Esophagus muscularis mucosa (tissue), 4 donors: ENCODE data around the gene LRRC7. TPM values are rescaled to one million over a fixed set of nuclear protein-coding genes. Genes with fewer than 3 reads are reported as not detected.
"Not testable (repeated sequence)": the region's sequence is repeated elsewhere in the genome, so short reads cannot be mapped to it uniquely, and the experiment has no call there.

Experiments
- DNase-seq: peaks from one replicate; pipeline ENCODE4 v3.0.0-alpha.2; 2017; ENCODE audit errors: extremely low spot score
- H3K27ac ChIP-seq, 4 donors: fragments of 200-600 bp; sonication (generic); replicated peaks in 1 of 4; 1 replicate in 3 of 4; 2 replicates in 1 of 4; pipeline ENCODE4 v1.5.1; 2016 to 2019; ENCODE audit warnings: mild to moderate bottlenecking in 1 of 4
- H3K27me3 ChIP-seq, 4 donors: fragments of 200-600 bp; sonication (generic); one replicate each; pipeline versions ENCODE4 v1.5.1 to v1.6.0; 2016 to 2019
- H3K36me3 ChIP-seq, 4 donors: fragments of 200-600 bp; sonication (generic); one replicate each; pipeline ENCODE4 v1.5.1; 2016 to 2019
- H3K4me1 ChIP-seq, 4 donors: fragments of 200-600 bp; sonication (generic); one replicate each; pipeline ENCODE4 v1.5.1; 2016 to 2019
- H3K4me3 ChIP-seq, 4 donors: fragments of 200-600 bp; sonication (generic); 1 replicate in 2 of 4; 2 replicates in 2 of 4; pipeline ENCODE4 v1.5.1; 2016 to 2019; ENCODE audit warnings: mild to moderate bottlenecking in 4 of 4, moderate library complexity in 1 of 4
- H3K9me3 ChIP-seq, 4 donors: fragments of 200-600 bp; sonication (generic); 1 replicate in 3 of 4; 2 replicates in 1 of 4; pipeline ENCODE4 v1.5.1; 2016 to 2019
- EP300 ChIP-seq: sonication (generic); formaldehyde crosslinking; IDR thresholded peaks from one replicate; pipeline ENCODE4 v1.6.1; 2017; ENCODE audit warnings: antibody characterized with exemption
- POLR2A ChIP-seq: fragments of 450-650 bp; IDR thresholded peaks from one replicate; pipeline ENCODE4 v1.6.1; 2017; ENCODE audit warnings: antibody characterized with exemption, moderate library complexity, mild to moderate bottlenecking, low read depth
- POLR2AphosphoS5 ChIP-seq, 2 donors: sonication (generic); formaldehyde crosslinking; IDR thresholded peaks; one replicate each; pipeline ENCODE4 v1.6.1; 2017; ENCODE audit warnings: antibody characterized with exemption in 2 of 2
- WGBS: methylation state at CpG from one replicate; pipeline ENCODE4 v1.1.5; 2018; 5-methylcytosine and 5-hydroxymethylcytosine counted together
- intact Hi-C: fragments of 100-400 bp; cut with DNase I; formaldehyde crosslinking; loops from one replicate; pipeline ENCODE4 v1.15.1; 2023
- total RNA-seq, 4 donors: library from RNA; depleted of rRNA; stranded (reverse); fragments of >200 nt; gene quantifications; one replicate each; pipeline versions ENCODE4 v1.1.0 to v1.2.1, GENCODE V29; 2016
- TF ChIP-seq, protein P1 (sequence below), 3 experiments: fragments of 200-600 bp in 2 of 3; fragments of 450-650 bp in 1 of 3; sonication (generic) in 2 of 3; IDR thresholded peaks; one replicate each; pipeline ENCODE4 v1.5.1; 2017 to 2019; ENCODE audit warnings: antibody characterized with exemption in 3 of 3, mild to moderate bottlenecking in 2 of 3, moderate library complexity in 1 of 3

Gene LRRC7
- total RNA-seq, 4 donors from 2014 or later, result 0.26 to 2.5 (median 0.42) TPM

DNA sequence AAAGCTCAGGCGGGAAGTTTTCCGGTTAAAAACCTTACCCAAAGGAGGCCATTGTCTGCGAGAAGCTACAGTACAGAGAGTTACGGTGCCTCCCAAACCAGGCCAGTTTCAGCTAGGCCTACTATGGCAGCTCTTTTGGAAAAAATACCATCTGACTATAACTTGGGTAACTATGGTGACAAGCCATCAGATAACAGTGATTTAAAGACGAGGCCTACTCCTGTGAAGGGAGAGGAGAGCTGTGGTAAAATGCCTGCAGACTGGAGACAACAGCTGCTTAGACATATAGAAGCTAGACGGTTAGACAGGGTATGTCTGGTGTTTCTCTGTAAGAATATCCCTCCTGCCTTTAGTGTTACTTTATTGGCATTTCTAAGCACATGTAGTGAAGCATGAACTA is 471.8 kb downstream of the LRRC7 start:
- TF ChIP-seq POLR2AphosphoS5 (IDR thresholded peaks at IDR 0.05), result no peak
- TF ChIP-seq, protein P1, sequence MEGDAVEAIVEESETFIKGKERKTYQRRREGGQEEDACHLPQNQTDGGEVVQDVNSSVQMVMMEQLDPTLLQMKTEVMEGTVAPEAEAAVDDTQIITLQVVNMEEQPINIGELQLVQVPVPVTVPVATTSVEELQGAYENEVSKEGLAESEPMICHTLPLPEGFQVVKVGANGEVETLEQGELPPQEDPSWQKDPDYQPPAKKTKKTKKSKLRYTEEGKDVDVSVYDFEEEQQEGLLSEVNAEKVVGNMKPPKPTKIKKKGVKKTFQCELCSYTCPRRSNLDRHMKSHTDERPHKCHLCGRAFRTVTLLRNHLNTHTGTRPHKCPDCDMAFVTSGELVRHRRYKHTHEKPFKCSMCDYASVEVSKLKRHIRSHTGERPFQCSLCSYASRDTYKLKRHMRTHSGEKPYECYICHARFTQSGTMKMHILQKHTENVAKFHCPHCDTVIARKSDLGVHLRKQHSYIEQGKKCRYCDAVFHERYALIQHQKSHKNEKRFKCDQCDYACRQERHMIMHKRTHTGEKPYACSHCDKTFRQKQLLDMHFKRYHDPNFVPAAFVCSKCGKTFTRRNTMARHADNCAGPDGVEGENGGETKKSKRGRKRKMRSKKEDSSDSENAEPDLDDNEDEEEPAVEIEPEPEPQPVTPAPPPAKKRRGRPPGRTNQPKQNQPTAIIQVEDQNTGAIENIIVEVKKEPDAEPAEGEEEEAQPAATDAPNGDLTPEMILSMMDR (IDR thresholded peaks at IDR 0.05), result no peak
- TF ChIP-seq EP300, result no peak
- TF ChIP-seq POLR2A, result no peak

DNA sequence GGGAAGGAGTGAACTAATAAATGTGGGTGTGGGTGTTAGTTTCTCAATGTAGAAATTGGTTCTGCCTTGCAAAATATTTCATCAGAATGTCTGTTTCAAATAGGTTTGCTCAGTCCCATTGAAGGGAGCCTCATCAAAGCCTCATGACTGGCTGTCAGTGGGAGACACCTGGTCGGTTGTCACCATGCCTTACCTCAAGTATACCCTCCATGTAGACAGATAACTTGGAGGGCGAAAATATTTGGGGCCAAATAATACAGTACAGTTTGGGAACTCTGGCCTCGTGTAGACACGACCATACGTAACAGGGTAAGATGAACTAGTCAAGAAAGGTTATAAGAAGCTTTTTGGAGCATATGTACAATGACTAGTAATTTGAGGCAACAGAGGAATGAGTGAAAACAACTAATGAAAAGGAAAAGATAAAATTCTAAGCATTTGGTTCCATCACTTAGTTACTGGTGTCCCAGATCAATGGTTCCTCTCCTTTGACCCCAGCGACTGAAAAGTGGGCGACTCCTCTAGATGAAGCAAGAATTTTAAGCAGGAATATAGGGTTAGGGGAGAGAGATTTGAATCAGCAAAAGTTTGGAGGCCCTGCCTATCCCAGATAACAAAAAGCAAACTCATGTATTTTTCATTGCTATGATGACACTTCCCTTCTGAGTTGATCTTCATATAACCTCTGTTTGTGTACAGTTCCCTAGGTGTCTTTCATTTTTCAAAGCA is 473.8 kb downstream of the LRRC7 start:
- intact Hi-C loops, result no loop called here
- 93% methylated on average over 7 of the region's 7 CpGs for WGBS
- no peak for TF ChIP-seq EP300
- TF ChIP-seq POLR2A, result no peak
- Histone ChIP-seq H3K4me1 (peaks cover 9 to 17% (median 10%) of the 10 kb centered on the region in 4 donors), H3K27ac (no peak overlapping the region), H3K36me3 (no peaks in the 10 kb centered on the region), H3K27me3 (no peaks in the 10 kb centered on the region), H3K4me3 (no peak overlapping the region), H3K9me3 (no peaks in the 10 kb centered on the region)
- DNase-seq, result no peak

More for the DNA sequence above, 471.8 kb downstream of the LRRC7 start:
- Histone ChIP-seq H3K27ac (no peak overlapping the region), H3K9me3 (no peaks in the 10 kb centered on the region), H3K27me3 (no peaks in the 10 kb centered on the region), H3K4me3 (no peak overlapping the region), H3K36me3 (no peaks in the 10 kb centered on the region), H3K4me1 (peaks cover 2 to 13% (median 10%) of the 10 kb centered on the region in 4 donors)
- 94% methylated on average over 6 of the region's 6 CpGs for WGBS
- intact Hi-C loops, result no loop called here
- DNase-seq, result no peak

DNA sequence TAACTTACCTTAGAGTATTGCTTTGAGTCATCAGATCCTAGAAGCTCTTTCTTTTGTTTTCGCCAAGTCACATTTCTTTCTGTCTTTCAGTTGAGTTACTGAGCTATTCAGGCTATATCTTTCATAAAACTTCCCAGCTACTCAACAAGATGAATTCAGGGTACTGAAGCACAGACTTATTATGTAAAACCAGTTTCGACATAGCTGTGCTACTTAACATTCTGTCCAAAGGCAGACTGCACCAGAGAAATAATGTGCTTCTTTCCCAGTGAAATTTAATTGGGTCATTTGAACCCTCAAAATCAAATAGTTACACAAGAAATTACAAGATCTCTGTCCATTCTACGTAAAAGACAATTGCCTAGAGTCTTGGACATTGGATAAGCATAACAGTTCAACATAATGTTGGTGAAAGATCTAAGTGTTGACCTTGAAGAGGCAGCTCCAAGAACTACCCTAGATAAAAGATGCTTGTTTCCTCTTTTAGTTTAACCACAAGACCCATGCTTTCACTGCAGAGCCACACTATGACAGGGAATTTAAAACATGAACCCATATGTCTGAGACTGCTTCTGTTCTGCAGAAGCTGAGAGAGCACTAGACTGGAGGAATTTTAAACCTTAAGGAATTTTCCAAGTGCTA is 474.5 kb downstream of the LRRC7 start:
- DNase-seq, result no peak
- H3K9me3 ChIP-seq, result no peaks in the 10 kb centered on the region
- H3K4me1 ChIP-seq, result peaks cover 9 to 17% (median 10%) of the 10 kb centered on the region in 4 donors
- intact Hi-C loops, result no loop called here
- no peak overlapping the region for H3K27ac ChIP-seq
- H3K4me3 ChIP-seq, result no peak overlapping the region
- TF ChIP-seq, protein P1 (IDR thresholded peaks at IDR 0.05), result no peak
- no peak for TF ChIP-seq POLR2AphosphoS5 (IDR thresholded peaks at IDR 0.05)
- no peak for TF ChIP-seq POLR2A
- TF ChIP-seq EP300, result no peak
- no peaks in the 10 kb centered on the region for H3K36me3 ChIP-seq
- H3K27me3 ChIP-seq, result no peaks in the 10 kb centered on the region
- WGBS, result 82% methylated on average over 3 of the region's 3 CpGs

DNA sequence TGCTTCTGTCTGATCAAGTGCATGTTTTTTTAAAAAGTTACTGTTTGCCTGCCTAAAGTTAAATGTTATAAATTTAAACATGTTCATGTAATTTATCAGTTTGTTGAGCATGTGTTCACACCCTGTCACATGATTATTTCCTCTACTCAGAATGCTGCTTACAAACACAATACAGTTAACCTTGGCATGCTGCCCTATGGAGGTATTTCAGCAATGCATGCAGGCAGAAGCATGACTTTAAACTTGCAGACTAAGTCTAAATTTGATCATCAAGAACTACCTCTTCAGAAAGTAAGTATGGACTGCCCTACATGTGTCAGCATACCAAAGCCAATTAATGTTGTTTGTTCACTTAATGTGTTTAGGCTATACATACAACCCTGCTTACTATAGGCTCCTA is 476.1 kb downstream of the LRRC7 start:
- Histone ChIP-seq H3K36me3 (no peaks in the 10 kb centered on the region), H3K9me3 (no peaks in the 10 kb centered on the region), H3K27me3 (no peaks in the 10 kb centered on the region), H3K4me3 (no peak overlapping the region), H3K4me1 (peaks cover 9 to 17% (median 10%) of the 10 kb centered on the region in 4 donors), H3K27ac (no peak overlapping the region)
- DNase-seq, result no peak
- TF ChIP-seq, protein P1 (IDR thresholded peaks at IDR 0.05), result no peak
- no peak for TF ChIP-seq POLR2AphosphoS5 (IDR thresholded peaks at IDR 0.05)
- no peak for TF ChIP-seq EP300
- no peak for TF ChIP-seq POLR2A
- intact Hi-C loops, result no loop called here

DNA sequence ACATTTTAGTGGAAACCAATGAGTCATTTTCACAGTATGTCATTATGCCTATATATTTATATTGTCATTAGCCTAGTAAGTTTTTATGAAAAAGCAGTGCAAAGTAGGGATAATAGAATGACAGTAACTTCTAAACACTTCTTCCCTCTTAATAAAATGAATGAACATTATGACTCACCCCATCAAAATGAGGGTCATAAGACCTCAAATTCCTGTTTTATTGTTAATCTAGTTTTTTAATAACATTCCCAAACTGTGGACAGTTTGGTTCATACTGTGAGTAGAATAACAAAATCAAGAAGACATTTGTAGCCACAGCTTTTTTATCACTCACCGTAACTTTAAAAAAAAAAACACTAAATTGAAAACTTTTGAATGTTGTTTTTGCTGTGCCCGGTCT is 477.1 kb downstream of the LRRC7 start:
- Histone ChIP-seq H3K9me3 (no peaks in the 10 kb centered on the region), H3K36me3 (no peaks in the 10 kb centered on the region), H3K4me3 (no peak overlapping the region), H3K27me3 (no peaks in the 10 kb centered on the region), H3K4me1 (peaks cover 9 to 17% (median 10%) of the 10 kb centered on the region in 4 donors), H3K27ac (no peak overlapping the region)
- no peak for DNase-seq
- TF ChIP-seq POLR2AphosphoS5 (IDR thresholded peaks at IDR 0.05), result no peak
- no peak for TF ChIP-seq EP300
- TF ChIP-seq, protein P1 (IDR thresholded peaks at IDR 0.05), result no peak
- TF ChIP-seq POLR2A, result no peak
- intact Hi-C loops, result no loop called here
- WGBS, result 74% methylated on average over 2 of the region's 2 CpGs

DNA sequence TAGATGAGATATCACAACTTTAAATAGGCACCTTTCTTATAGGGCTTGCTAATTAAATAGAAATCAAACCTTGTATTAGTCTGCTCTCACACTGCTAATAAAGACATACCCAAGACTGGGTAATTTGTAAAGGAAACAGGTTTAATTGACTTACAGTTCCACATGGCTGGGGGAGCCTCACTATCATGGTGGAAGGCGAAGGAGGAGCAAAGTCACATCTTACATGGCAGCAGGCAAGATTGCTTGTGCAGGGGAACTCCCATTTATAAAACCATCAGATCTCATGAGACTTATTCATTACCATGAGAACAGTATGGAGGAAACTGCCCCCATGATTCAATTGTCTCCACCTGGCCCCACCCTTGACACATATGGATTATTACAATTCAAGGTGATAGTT is 477.9 kb downstream of the LRRC7 start:
- H3K4me3 ChIP-seq, H3K27me3 ChIP-seq, H3K9me3 ChIP-seq, H3K27ac ChIP-seq, H3K36me3 ChIP-seq, DNase-seq, intact Hi-C loops: not testable (repeated sequence)
- 100% methylated on average over 1 of the region's 1 CpG for WGBS
- peaks cover 9 to 17% (median 10%) of the 10 kb centered on the region in 4 donors for H3K4me1 ChIP-seq
